ENCODE results near the gene CFTR. TPM values are rescaled to one million over a fixed set of nuclear protein-coding genes. Genes with fewer than 3 reads are reported as not detected.
A peak's percentile ranks its signal among the peaks of the same experiment; 100 is the strongest.

The CFTR gene
- total and polyA plus RNA-seq, 2 of the 8 experiments (the other 6 are each of a cell fraction or from before 2014, with no cell fraction given): 1.2 to 1.6 TPM

DNA sequence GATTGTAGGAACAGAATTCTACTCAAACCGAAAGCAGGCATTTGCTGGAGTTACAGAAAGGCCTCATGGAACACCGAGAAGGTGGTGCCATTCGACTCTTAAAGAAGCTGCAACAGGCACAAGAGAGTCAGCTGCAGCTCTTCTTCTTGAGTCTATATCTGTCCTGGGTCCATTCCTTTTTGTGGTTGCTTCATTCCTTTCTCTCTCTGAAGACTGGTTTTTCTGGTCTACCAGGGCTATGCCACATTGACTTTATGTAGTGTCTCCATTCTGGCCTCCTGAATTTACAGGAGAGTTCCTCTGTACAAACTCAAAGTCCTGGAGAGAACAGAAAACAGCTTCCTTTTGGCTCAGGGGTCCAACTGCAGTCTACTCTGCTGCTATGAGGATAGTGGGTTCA, 132.8 kb downstream of the CFTR start:
- CTCF ChIA-PET (ENCODE audit: partially characterized antibody): no interaction called here
- no peak overlapping the region for H2AK5ac ChIP-seq (ENCODE audit: low read depth, low read length)
- no peak overlapping the region for H2BK20ac ChIP-seq (ENCODE audit: low read length)
- H3K4me3 ChIP-seq (ENCODE audit: extremely low read depth in 1 of 4, insufficient read depth in 2 of 4, low read depth in 3 of 4, low read length in 4 of 4): no peak overlapping the region
- no peak overlapping the region for H3K14ac ChIP-seq (ENCODE audit: insufficient read length)
- no peak overlapping the region for H3K4me2 ChIP-seq (ENCODE audit: insufficient read depth in 1 of 2, low read depth in 2 of 2, low read length in 2 of 2)
- H3K79me2 ChIP-seq (ENCODE audit: control insufficient read depth in 1 of 2, insufficient read depth in 2 of 2, low read length in 2 of 2): no peaks in the 10 kb centered on the region
- H3K27ac ChIP-seq (ENCODE audit: low read depth, low read length): no peak overlapping the region
- no peaks in the 10 kb centered on the region for H3K4me1 ChIP-seq (replicated peaks in 1 of 4; ENCODE audit: control insufficient read depth in 3 of 4, insufficient read depth in 4 of 4, low read length in 3 of 4)
- no peak overlapping the region for H2BK12ac ChIP-seq (ENCODE audit: low read depth, low read length)
- POLR2A ChIA-PET (ENCODE audit: partially characterized antibody): no interaction called here
- H2BK120ac ChIP-seq (replicated peaks; ENCODE audit: low read depth, low read length): no peak overlapping the region
- no peak overlapping the region for H2BK15ac ChIP-seq (ENCODE audit: low read length)
- WGBS, 2 experiments (ENCODE audit: extremely low coverage in 1 of 2, insufficient coverage in 1 of 2, insufficient read length in 1 of 2, insufficient replicate concordance in 2 of 2, low coverage in 1 of 2, low lambda C conversion rate in 2 of 2, missing lambda C conversion rate in 1 of 2): 87% methylated on average over 3 of the region's 3 CpGs; no CpG with 5 or more reads in 1 of the 2 experiments
- H4K8ac ChIP-seq (ENCODE audit: extremely low read depth, insufficient read depth, low read length): no peak overlapping the region
- H3K56ac ChIP-seq (replicated peaks; ENCODE audit: insufficient read length, low read depth, low read length): no peak overlapping the region
- no peaks in the 10 kb centered on the region for H3K79me1 ChIP-seq (ENCODE audit: low read depth, low read length)
- no peaks in the 10 kb centered on the region for H4K20me1 ChIP-seq (replicated peaks in 1 of 2; ENCODE audit: control insufficient read depth in 1 of 2, insufficient read depth in 2 of 2, low read length in 2 of 2)
- no peak overlapping the region for H3K9ac ChIP-seq (replicated peaks in 1 of 4; ENCODE audit: extremely low read depth in 1 of 4, low read depth in 3 of 4, low read length in 3 of 4)
- no peak overlapping the region for H4K5ac ChIP-seq (ENCODE audit: insufficient read length, low read depth, low read length)
- TF ChIP-seq GABPA (IDR thresholded peaks at IDR 0.05; ENCODE audit: borderline replicate concordance, insufficient read depth, low read length) (no peak), CHD2 (IDR thresholded peaks at IDR 0.05; ENCODE audit: low read length) (no peak), TCF12 (IDR thresholded peaks at IDR 0.05; ENCODE audit: low read depth, low read length) (no peak), NRF1 (IDR thresholded peaks at IDR 0.05; ENCODE audit: low read depth, low read length) (no peak), SP2 (IDR thresholded peaks at IDR 0.05; ENCODE audit: low read length) (no peak), ZNF274 (IDR thresholded peaks at IDR 0.05; ENCODE audit: borderline replicate concordance, extremely low read depth, low read length) (no peak), BRCA1 (IDR thresholded peaks at IDR 0.05; ENCODE audit: low read depth, low read length) (no peak), EGR1 (IDR thresholded peaks at IDR 0.05; ENCODE audit: borderline replicate concordance, low read depth, low read length) (no peak), TAF7 (optimal IDR thresholded peaks at IDR 0.05; ENCODE audit: borderline replicate concordance, low read depth, low read length) (no peak), POLR2AphosphoS5 (IDR thresholded peaks at IDR 0.05; ENCODE audit: low read depth, low read length) (no peak), KDM4A (IDR thresholded peaks at IDR 0.05; ENCODE audit: low read depth, low read length, severe bottlenecking) (no peak), RNF2 (IDR thresholded peaks at IDR 0.05; ENCODE audit: borderline replicate concordance, low read depth, low read length, missing control alignments, poor library complexity, severe bottlenecking) (no peak), SP1 (IDR thresholded peaks at IDR 0.05; ENCODE audit: low read depth, low read length) (no peak)
- TF ChIP-seq, protein P1, sequence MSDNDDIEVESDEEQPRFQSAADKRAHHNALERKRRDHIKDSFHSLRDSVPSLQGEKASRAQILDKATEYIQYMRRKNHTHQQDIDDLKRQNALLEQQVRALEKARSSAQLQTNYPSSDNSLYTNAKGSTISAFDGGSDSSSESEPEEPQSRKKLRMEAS (IDR thresholded peaks at IDR 0.05): no peak
- no peak overlapping the region for H3K4ac ChIP-seq (replicated peaks; ENCODE audit: insufficient read length, low read depth, low read length)
- H4K91ac ChIP-seq (replicated peaks; ENCODE audit: insufficient read length, low read length): no peak overlapping the region
- no peaks in the 10 kb centered on the region for H3K36me3 ChIP-seq (ENCODE audit: control insufficient read depth in 2 of 4, insufficient read depth in 4 of 4, low read length in 3 of 4)
- DNase-seq (ENCODE audit: low read depth in 1 of 2, low spot score in 2 of 2) (no peak), FAIRE-seq (no peak)
- no peaks in the 10 kb centered on the region for H3K9me3 ChIP-seq (ENCODE audit: insufficient read depth in 2 of 2, low read depth in 1 of 2, low read length in 1 of 2)
- no peak overlapping the region for H3K23ac ChIP-seq (ENCODE audit: insufficient read length)
- no peaks in the 10 kb centered on the region for H3K27me3 ChIP-seq (replicated peaks in 1 of 4; ENCODE audit: control insufficient read depth in 3 of 4, extremely low read depth in 1 of 4, insufficient read depth in 3 of 4, low read length in 3 of 4)
- H2BK5ac ChIP-seq (ENCODE audit: low read depth, low read length): no peak overlapping the region
- H3K18ac ChIP-seq (ENCODE audit: extremely low read depth, low read length): no peak overlapping the region
- peak overlapping the region; percentile 74; the same call in 1 of the 2 replicates for H2AFZ ChIP-seq (ENCODE audit: low read length)
- H3K23me2 ChIP-seq (ENCODE audit: low read depth, low read length): no peaks in the 10 kb centered on the region; the same call in 1 of the 2 replicates
